Right kidney (tissue), 1 donor: ENCODE results near the gene MUTYH.
"Not testable (repeated sequence)": the region's sequence is repeated elsewhere in the genome, so short reads cannot be mapped to it uniquely, and the experiment has no call there.

Source experiments
- DNase-seq: peaks from one replicate; pipeline ENCODE4 v3.0.0-alpha.2; 2016

MUTYH gene

GRCh38 chr1:45322486-45323040 lies 17.7 kb downstream of the MUTYH start:
- no peak for DNase-seq

GRCh38 chr1:45321444-45321843 lies 18.8 kb downstream of the MUTYH start:
- no peak for DNase-seq

- no peak for DNase-seq
Measured at GRCh38 chr1:45319761-45320160, 20.5 kb downstream of the MUTYH start.

- DNase-seq: no peak
Measured at GRCh38 chr1:45317166-45317565, 23.1 kb downstream of the MUTYH start.

GRCh38 chr1:45314266-45314665 lies 26.0 kb downstream of the MUTYH start:
- no peak for DNase-seq

- no peak for DNase-seq
Measured at GRCh38 chr1:45306905-45307304, 33.3 kb downstream of the MUTYH start.

- no peak for DNase-seq
Measured at GRCh38 chr1:45306319-45306718, 33.9 kb downstream of the MUTYH start.

GRCh38 chr1:45305231-45305630 lies 35.0 kb downstream of the MUTYH start:
- no peak for DNase-seq

- peak; percentile 49 for DNase-seq
Measured at GRCh38 chr1:45304311-45305081, 35.7 kb downstream of the MUTYH start.

GRCh38 chr1:45303520-45304310 lies 36.5 kb downstream of the MUTYH start:
- peak; percentile 99 for DNase-seq

GRCh38 chr1:45302505-45303150 lies 37.6 kb downstream of the MUTYH start:
- no peak for DNase-seq

- no peak for DNase-seq
Measured at GRCh38 chr1:45300669-45300997, 39.6 kb downstream of the MUTYH start.

GRCh38 chr1:45299981-45300668 lies 40.1 kb downstream of the MUTYH start:
- DNase-seq: peak; percentile 39

- no peak for DNase-seq
Measured at GRCh38 chr1:45299296-45299695, 40.9 kb downstream of the MUTYH start.

- DNase-seq: no peak
Measured at GRCh38 chr1:45297666-45298356, 42.4 kb downstream of the MUTYH start.

GRCh38 chr1:45291716-45292115 lies 48.5 kb downstream of the MUTYH start:
- DNase-seq: no peak

GRCh38 chr1:45291002-45291401 lies 49.2 kb downstream of the MUTYH start:
- not testable (repeated sequence) for DNase-seq

GRCh38 chr1:45286521-45286920 lies 53.7 kb downstream of the MUTYH start:
- not testable (repeated sequence) for DNase-seq

- not testable (repeated sequence) for DNase-seq
Measured at GRCh38 chr1:45284858-45285257, 55.4 kb downstream of the MUTYH start.

- DNase-seq: no peak
Measured at GRCh38 chr1:45282351-45282750, 57.9 kb downstream of the MUTYH start.
